Measurements from ENCODE around the gene ANKRD61.

GRCh38 chr7:6012355-6013104 lies 18.6 kb upstream of the ANKRD61 start:
- TF ChIP-seq CTCF (IDR thresholded peaks at IDR 0.05) (no peak), POLR2A (IDR thresholded peaks at IDR 0.05) (no peak)
